ENCODE data around the gene ACTN1.

DNA sequence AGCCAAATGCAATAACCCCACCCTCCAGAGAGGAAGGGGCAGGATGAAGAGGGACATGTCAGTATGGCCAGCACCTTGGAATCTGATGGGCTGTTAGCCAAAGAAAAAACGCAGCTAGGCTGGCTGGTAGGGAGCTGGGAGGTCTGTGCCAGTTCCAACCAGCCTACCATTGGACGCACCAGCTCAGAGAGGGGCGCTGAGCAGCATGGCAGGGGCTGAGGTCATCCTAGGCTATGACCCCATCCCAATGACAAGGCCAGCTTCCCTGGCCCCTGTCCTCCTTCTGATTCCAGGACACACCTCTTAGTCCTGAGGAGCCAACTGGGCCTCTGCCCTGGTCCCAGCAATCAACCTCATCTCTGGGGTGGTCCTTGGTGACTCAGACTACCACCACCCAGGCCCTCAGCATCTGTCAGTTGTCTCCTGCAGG is 12.2 kb downstream of the ACTN1 start:
- TF ChIP-seq GATA3 (IDR thresholded peaks at IDR 0.05; ENCODE audit: low read depth, low read length) (no peak; the same call in 1 of the 2 replicates), GATA2 (IDR thresholded peaks at IDR 0.05; ENCODE audit: low read depth, low read length) (peak; percentile 99)

Measured in SH-SY5Y (cell line).